IPS DF 19.7 (cell line): ENCODE measurements around the gene KLHL25.

ENCODE experiments used
- DNase-seq: peaks from one replicate; pipeline ENCODE4 v3.0.0-alpha.2; 2013; ENCODE audit warnings: low read depth, low spot score

Gene KLHL25

DNA sequence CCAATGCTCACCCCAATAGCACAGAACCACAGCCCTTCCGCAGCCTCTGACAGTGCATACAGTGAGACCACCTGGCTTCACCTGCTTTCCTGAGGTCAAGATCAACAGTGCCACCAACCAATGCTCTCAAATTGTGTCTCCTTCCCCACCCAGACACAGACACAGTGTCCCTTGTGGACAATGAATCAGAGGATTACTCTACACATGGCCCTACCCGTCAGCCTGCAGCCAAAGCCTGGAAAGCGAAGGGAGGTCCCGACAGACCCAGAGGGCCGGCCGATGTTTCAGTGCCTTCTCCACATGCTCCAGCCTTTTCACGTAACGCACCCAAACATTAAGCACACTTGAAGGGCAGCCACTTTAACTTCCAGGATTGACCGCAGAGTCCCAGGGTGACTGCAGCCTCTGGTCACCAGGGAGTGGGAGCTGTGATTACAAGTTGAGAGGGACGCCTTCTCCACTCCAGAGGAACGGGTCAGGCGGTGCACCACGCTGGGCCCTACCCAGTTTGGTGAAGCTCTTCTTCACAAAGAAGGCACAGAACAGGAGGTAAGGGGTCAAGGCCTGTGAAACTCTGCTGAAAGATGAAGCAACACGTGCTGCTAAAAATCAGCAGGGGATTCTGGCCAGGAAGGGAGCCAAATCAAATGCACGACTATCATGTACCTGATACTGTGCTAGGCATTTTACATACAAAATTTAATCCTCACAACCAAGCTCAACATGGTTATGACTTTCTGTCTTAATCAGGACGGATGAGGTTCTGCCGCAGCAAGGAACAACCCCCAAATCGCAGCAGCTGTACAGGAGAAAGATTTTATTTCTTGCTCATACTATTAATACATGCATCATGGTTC is 17.2 kb downstream of the KLHL25 start:
- no peak for DNase-seq

GRCh38 chr15:85773970-85774369 is 20.8 kb downstream of the KLHL25 start:
- DNase-seq = no peak

DNA sequence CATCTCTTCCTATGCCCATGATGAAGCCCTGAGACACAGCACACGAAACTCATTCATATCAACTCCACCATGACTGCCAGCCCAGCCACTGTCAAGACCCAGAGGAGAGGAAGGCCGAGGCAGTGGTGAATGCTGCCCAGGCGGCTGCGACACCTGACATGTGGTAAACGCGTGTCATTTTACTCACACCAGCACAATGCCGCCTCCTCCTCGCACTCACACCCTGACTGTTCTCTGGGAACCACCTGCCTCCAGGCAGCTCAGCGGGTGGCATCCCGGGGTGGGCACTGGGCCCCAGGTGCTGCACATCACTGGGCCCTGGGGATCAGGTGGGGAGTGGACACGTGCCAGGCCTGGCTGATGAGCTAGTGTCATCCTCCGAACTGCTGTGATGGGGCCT is 21.5 kb downstream of the KLHL25 start:
- DNase-seq = no peak

- no peak for DNase-seq
Observed at GRCh38 chr15:85772668-85773067, 22.1 kb downstream of the KLHL25 start.

- no peak for DNase-seq
Observed at GRCh38 chr15:85771781-85772445, 22.8 kb downstream of the KLHL25 start.

DNA sequence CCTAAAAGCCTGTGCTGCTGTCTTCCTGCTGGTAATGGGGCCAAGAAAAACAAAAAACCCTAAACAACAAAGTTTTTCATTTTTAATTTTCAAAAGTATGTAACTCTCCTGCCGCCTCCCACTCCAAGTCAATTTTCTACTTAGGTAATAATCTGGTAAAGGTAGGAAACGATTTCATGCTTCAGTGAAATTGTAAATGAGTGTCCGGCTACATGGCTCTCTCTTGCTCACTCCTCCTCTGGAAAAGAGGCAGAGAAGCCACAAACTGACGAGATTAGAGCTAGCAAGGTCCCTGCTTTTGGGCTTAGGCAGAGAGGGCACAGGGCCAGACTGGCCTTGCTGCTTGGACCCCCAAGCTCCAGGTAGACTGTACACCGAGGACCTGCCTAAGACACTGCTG is 23.5 kb downstream of the KLHL25 start:
- no peak for DNase-seq

DNA sequence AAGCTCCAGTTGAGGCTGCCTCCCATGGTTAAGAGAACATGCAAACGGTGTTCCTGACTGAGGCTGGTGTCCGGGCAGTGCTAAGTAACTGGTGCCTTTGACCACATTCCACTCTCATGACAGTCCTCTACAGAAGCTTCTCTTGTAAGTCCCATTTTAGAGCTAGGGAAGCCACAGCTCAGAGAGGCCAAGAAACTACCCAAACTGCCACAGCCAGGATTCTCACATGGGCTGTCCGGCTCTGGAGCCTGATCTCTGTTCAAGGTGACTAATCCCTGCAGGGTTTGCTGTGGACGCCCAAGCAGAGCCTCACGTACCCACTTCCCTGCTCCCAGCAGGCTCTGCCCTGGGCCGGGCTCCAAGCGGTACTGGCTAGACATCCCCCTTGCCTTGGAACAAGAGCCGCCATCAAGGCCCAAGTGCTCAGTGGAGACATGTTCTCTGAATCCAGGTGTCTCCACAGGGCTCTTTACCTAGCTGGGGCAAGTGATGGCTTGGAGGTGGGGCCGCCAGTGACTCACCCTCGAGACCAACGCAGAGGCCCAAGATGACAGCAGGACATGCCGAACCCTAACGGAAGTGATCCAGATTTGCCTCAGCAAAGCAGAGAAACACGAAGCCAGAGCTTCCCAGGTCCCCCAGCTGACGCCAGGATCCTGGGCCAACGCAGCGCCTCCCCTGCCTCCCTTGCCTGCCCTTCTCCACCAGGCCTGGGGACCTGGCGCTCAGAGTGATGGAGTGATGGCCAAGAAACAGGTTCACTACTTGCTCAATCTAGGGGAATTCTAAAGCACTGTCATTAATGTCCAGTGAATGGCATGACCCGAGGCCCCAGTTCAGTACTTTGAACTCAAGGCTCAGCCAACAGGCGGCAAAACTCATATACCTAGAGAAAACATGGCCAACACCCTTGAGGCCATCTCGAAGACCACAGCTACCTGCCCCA is 24.4 kb downstream of the KLHL25 start:
- DNase-seq = no peak

DNA sequence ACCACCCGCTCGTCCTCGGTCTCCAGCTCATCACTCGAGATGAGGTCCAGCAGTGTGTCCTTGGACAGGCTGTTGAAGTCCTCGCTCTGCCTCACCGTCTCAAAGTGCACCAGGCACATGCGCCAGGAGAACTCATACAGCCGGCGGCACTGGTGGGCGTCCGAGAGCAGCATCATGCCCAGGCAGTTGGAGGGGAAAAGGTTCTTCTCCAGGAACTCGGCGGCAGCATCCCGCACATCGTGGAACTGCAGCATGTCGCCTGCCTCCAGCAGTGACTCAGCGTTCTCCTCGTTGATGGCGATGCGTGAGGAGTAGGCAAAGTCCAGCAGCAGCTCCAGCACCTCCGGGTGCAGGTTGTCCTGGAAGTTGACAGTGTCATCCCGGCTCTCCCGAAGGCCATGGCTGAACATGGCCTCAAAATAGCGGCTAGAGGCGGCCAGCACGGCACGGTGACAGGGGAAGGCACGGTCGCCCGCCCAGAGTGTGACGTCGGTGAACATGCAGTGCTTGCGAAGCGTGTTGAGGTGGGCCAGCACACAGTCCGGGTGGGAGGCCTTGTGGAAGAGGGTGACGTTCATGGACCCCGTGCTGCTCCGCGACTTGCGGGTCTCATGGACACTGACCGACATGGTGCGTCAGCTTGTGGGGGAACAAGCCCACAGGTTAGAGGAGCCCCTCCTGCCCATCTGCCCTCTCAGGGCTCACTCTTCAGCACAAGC is 25.4 kb downstream of the KLHL25 start:
- DNase-seq = no peak

DNA sequence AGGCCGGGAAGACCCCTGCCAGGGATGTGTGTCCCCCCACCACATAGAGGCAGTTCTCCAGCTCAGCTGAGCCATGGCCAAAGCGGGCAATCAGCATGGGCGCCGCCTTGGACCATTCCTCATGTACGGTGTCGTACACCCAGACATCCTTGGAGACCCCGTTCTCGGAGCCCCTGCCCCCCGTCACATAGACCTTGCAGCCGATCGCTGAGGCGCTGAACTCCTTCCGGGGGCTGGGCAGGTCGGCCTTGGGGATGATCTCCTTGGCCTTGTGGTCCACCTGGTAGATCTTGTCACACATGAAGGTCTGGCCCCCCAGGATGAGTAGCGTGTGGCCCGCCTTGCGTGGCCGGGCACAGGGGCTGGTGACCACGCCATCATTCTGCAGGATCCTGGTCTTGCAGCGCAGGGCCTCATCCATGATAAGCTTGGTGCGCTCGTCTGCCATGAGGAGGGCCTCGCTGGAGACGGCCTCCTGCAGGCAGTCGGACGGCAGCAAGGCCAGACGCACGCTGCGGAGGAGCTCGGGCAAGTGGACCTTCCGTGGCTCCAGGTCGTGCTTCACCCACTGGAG is 26.0 kb downstream of the KLHL25 start:
- no peak for DNase-seq

GRCh38 chr15:85767785-85768529 is 26.8 kb downstream of the KLHL25 start:
- DNase-seq = no peak

DNA sequence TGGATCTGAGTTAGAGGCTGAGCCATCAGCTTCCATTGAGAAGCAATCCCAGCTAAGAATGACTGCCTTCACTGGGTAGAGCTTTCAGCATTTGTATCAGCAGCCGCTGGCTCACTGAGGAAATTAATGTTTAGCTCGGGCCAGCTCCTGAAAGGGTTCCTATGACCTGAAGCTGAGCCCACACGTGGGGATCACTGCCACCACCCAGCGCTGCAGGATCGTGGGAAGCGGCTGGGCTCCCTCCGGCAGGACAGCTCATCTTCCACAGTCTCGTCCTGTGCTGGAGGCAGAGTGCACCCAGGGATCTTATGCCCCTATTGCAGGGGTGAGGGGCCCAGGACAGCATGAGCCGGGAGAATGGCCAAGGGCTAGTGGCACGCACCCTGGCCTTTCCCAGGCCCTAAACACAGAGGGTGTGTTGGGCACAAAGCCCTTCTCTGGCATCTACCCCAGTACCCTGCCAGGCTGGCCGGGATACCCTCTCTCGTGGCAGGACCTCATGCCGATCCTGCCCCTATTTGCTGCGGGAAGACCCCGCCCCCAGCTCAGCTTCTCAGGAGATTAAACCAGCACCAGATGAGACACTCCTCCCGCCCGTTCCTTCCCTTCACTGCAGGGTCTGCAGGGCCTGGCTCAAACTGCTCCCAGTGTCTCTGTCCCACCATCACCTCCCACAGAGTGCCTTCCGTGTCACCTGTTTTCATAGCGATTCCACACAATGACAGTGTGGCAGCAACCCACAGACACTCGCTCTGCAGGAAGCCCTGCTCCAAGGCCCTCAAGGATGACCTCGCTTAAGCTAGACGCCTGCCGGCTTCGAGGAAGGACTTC is 28.5 kb downstream of the KLHL25 start:
- no peak for DNase-seq

DNA sequence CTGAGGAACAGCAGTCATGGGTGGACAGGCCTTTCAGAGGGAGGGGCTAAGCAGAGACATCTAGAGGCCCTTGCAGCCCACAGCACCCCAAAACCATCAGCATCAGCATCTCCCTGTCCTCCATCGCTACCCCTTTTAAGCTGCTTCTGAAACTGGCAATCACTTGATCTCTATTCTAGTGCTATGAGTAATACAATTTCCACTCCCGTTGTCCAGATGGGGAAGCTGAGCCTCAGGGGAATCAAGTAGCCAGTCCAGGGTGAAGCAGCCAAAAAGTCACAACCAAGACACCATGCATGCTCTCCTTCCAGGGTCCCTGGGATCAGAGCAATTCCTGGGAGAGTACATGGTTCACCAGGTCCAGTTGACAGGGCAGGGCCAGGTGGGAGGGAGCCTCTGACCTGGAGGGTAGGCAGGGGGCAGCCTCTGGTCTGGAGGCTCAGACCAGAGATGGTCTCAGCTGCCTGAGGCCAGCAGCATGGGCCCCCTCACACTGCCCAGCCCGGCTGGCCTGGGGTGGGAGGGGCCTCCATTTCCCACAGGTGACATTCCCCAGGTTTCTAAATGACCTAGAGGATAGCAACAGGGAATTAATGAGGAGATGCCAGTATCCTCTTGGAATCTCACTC is 30.0 kb downstream of the KLHL25 start:
- no peak for DNase-seq

DNA sequence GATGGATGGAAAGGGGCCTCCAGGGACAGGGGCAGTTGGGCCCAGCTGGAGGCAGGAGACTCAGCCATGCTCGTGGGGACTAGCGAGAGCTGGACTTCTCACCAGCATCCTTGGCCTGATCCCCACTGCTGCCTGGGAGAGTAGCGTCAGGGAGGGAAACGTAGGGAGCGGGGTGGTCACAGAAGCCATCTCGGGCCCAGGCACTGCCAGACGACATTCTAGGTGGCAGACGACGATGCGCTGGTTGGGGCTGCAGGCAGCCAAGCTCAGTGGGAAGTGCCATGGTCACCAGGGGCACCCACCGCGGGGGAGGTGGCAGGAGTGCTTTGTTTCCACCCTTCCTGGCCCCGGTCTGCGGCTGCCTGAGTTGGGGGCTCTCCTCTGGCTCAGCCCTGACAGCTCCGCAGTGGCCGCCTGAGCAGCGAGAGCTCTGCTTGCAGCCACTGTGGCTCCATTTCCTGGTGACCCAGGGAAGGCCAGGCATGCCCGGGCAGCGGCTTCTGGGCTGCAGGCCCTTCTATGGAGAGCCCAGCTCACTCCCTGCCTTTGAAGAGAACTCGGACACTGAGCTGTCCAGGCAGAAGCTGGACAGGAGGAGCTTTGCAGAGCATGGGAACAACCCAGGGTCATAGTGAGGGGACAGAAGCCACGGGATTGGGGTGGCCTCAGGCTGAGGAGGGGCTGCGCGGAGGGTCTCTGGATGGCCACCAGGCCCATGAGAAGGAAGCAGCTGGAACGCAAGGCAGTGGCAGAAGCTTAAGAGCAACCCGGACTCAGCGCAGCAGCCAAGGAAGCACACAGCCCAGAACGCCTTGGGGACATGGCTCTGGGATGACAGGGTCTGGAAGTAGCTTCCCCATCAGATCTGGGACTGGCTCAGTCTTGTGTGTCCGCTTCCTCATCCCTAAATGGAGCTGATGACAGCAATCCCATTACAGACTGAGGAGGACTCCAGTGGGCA is 30.8 kb downstream of the KLHL25 start:
- DNase-seq = no peak

GRCh38 chr15:85763157-85763556 is 31.6 kb downstream of the KLHL25 start:
- DNase-seq = no peak

- DNase-seq = no peak
Observed at GRCh38 chr15:85762756-85763127, 32.0 kb downstream of the KLHL25 start.

- DNase-seq = no peak
Observed at GRCh38 chr15:85762039-85762755, 32.5 kb downstream of the KLHL25 start.

GRCh38 chr15:85761635-85762034 is 33.1 kb downstream of the KLHL25 start:
- no peak for DNase-seq
